K562 (cell line): ENCODE data around the gene WDR27. TPM values are rescaled to one million over a fixed set of nuclear protein-coding genes. Genes with fewer than 3 reads are reported as not detected.

Experiments
- CBX5 ChIP-seq: IDR thresholded peaks from 2 replicates; pipeline ENCODE4 v1.6.1; 2014; ENCODE audit warnings: low read depth, borderline replicate concordance
- EP400 ChIP-seq: fragments of 450-650 bp; IDR thresholded peaks from 2 replicates; pipeline ENCODE4 v1.6.1; 2017; ENCODE audit warnings: antibody characterized with exemption, mild to moderate bottlenecking, moderate library complexity
- HEY1 ChIP-seq: fragments of 250-450 bp; sonication (Bioruptor Pico); IDR thresholded peaks from 2 replicates; pipeline ENCODE4 v1.5.0; 2020; ENCODE audit warnings: mild to moderate bottlenecking, moderate library complexity, borderline replicate concordance
- IRF2 ChIP-seq: sonication (generic); formaldehyde crosslinking; IDR thresholded peaks from 2 replicates; pipeline ENCODE4 v1.8.1; 2022; ENCODE audit warnings: mild to moderate bottlenecking, missing genetic modification reagents
- PML ChIP-seq: IDR thresholded peaks from 2 replicates; pipeline ENCODE4 v1.6.1; 2012; ENCODE audit warnings: low read length, inconsistent platforms
- SMAD2 ChIP-seq: fragments of 150-350 bp; IDR thresholded peaks from 2 replicates; pipeline ENCODE4 v1.6.1; 2014; ENCODE audit warnings: low read depth, mild to moderate bottlenecking, low read length
- SUPT5H ChIP-seq: fragments of 450-650 bp; IDR thresholded peaks from 2 replicates; pipeline ENCODE4 v1.6.1; 2016
- TAF7 ChIP-seq: fragments of 450-650 bp; IDR thresholded peaks from 2 replicates; pipeline ENCODE4 v1.6.1; 2016; ENCODE audit warnings: missing genetic modification characterization, missing compliant biosample characterization
- TOE1 ChIP-seq, 2 experiments: fragments of 450-650 bp in 1 of 2; sonication (generic) in 1 of 2; formaldehyde crosslinking in 1 of 2; IDR thresholded peaks; 2 replicates each; pipeline versions ENCODE4 v1.7.1 to v1.8.0; 2016 to 2022; ENCODE audit warnings: borderline replicate concordance in 2 of 2, mild to moderate bottlenecking in 2 of 2, antibody characterized with exemption in 1 of 2, inconsistent platforms in 1 of 2, low read depth in 1 of 2, missing genetic modification reagents in 1 of 2, moderate library complexity in 1 of 2
- ZC3H8 ChIP-seq: fragments of 450-650 bp; IDR thresholded peaks from 2 replicates; pipeline ENCODE4 v1.6.1; 2017
- ZNF197 ChIP-seq: fragments of 200-800 bp; sonication (Bioruptor generic); IDR thresholded peaks from 2 replicates; pipeline ENCODE4 v1.6.1; 2016; ENCODE audit warnings: low read depth, missing genetic modification characterization, missing compliant biosample characterization
- ZNF589 ChIP-seq: fragments of 200-800 bp; sonication (Bioruptor generic); IDR thresholded peaks from 2 replicates; pipeline ENCODE4 v1.6.1; 2016; ENCODE audit warnings: low read depth, missing genetic modification characterization, missing compliant biosample characterization
- polyA plus RNA-seq, 8 experiments: library from polyadenylated mRNA; depleted of rRNA in 4 of 8; stranded (reverse) in 5 of 8; unstranded in 3 of 8; fragments of >200 nt; fragmentation: Nextera tagmentation in 2 of 8; fragmentation: Illumina TruSeq in 1 of 8; extraction: Ambion mirVana in 2 of 8; extraction: Trizol in 1 of 8; gene quantifications; 2 replicates each; pipeline versions ENCODE4 v1.2.1 to v1.2.3, GENCODE V29; 2011 to 2014; ENCODE audit warnings: inconsistent platforms in 1 of 8, missing spikeins in 1 of 8
- total RNA-seq, 7 experiments: library from RNA; depleted of rRNA in 6 of 7; stranded (reverse); fragments of >200 nt in 6 of 7; fragmentation: Illumina TruSeq in 2 of 7; extraction: Trizol in 2 of 7; gene quantifications; 2 replicates each; pipeline versions ENCODE4 v1.2.1 to v1.2.3, GENCODE V29; 2011 to 2021; ENCODE audit warnings: low replicate concordance in 1 of 7
- TF ChIP-seq, protein P1 (sequence below): fragments of 200-600 bp; sonication (generic); IDR thresholded peaks from one replicate; pipeline ENCODE4 v1.6.1; 2012; ENCODE audit warnings: mild to moderate bottlenecking, low read depth, low read length, inconsistent platforms
- TF ChIP-seq, protein P2 (sequence below): fragments of 250-450 bp; sonication (Bioruptor Pico); IDR thresholded peaks from 2 replicates; pipeline ENCODE4 v1.9.0; 2021; ENCODE audit warnings: mild to moderate bottlenecking
- TF ChIP-seq, protein P3 (sequence below): fragments of 200-400 bp; formaldehyde crosslinking; IDR thresholded peaks from 2 replicates; pipeline ENCODE4 v1.6.1; 2017; ENCODE audit warnings: mild to moderate bottlenecking, low read depth, low read length, moderate library complexity

WDR27 gene
- total and polyA plus RNA-seq, 9 of the 15 experiments (the other 6 are each of a cell fraction or from before 2014, with no cell fraction given): 4.3 to 77.2 (median 22.7) TPM

DNA sequence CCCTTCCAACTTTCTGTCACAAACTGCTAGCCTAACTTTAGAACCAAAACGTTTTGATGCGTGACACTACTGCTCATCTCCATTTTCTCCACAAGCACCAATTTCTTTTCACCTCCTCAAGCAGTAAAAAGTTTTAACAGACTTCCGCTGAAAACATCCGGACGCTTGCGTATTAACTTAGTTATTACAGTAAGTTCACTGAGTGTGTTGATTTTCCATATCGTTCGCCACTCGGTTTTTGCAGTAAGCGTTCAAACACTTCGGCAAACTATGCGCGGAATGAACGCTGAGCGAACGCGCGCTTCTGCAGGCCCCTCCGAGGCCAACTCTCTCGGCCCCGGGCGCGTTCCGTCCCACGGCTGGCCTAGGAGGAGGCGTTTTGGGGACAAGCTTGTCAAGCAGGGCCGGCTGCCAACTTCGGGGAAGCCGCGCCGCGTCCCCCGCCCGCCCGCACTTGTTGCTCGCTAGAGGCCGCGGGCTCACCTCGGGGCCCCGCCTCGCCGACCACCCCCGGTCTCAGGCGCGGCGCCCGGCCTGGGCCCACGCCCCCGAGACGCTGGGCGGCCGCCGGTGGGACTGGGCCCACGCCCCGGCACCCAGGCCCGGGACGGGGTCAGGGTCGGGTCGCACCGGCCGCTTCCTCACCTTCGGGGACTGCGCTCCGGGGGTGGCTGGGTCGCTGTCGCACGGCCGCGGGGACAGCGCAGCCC is 21.5 kb upstream of the WDR27 start (continued):
- TF ChIP-seq ZNF197 (CRISPR knock-in tag) (no peak), PML (no peak), IRF2 (CRISPR knock-in tag) (no peak), TAF7 (tag) (no peak), ZC3H8 (no peak), SUPT5H (no peak), HEY1 (CRISPR knock-in tag) (no peak), CBX5 (no peak), ZNF589 (CRISPR knock-in tag) (no peak), SMAD2 (no peak), EP400 (no peak), TOE1 (IDR thresholded peaks at IDR 0.05; ENCODE audit: borderline replicate concordance) (no peak), TOE1 (CRISPR knock-in tag; IDR thresholded peaks at IDR 0.05; ENCODE audit: borderline replicate concordance, low read depth) (no peak)
- TF ChIP-seq, protein P1, sequence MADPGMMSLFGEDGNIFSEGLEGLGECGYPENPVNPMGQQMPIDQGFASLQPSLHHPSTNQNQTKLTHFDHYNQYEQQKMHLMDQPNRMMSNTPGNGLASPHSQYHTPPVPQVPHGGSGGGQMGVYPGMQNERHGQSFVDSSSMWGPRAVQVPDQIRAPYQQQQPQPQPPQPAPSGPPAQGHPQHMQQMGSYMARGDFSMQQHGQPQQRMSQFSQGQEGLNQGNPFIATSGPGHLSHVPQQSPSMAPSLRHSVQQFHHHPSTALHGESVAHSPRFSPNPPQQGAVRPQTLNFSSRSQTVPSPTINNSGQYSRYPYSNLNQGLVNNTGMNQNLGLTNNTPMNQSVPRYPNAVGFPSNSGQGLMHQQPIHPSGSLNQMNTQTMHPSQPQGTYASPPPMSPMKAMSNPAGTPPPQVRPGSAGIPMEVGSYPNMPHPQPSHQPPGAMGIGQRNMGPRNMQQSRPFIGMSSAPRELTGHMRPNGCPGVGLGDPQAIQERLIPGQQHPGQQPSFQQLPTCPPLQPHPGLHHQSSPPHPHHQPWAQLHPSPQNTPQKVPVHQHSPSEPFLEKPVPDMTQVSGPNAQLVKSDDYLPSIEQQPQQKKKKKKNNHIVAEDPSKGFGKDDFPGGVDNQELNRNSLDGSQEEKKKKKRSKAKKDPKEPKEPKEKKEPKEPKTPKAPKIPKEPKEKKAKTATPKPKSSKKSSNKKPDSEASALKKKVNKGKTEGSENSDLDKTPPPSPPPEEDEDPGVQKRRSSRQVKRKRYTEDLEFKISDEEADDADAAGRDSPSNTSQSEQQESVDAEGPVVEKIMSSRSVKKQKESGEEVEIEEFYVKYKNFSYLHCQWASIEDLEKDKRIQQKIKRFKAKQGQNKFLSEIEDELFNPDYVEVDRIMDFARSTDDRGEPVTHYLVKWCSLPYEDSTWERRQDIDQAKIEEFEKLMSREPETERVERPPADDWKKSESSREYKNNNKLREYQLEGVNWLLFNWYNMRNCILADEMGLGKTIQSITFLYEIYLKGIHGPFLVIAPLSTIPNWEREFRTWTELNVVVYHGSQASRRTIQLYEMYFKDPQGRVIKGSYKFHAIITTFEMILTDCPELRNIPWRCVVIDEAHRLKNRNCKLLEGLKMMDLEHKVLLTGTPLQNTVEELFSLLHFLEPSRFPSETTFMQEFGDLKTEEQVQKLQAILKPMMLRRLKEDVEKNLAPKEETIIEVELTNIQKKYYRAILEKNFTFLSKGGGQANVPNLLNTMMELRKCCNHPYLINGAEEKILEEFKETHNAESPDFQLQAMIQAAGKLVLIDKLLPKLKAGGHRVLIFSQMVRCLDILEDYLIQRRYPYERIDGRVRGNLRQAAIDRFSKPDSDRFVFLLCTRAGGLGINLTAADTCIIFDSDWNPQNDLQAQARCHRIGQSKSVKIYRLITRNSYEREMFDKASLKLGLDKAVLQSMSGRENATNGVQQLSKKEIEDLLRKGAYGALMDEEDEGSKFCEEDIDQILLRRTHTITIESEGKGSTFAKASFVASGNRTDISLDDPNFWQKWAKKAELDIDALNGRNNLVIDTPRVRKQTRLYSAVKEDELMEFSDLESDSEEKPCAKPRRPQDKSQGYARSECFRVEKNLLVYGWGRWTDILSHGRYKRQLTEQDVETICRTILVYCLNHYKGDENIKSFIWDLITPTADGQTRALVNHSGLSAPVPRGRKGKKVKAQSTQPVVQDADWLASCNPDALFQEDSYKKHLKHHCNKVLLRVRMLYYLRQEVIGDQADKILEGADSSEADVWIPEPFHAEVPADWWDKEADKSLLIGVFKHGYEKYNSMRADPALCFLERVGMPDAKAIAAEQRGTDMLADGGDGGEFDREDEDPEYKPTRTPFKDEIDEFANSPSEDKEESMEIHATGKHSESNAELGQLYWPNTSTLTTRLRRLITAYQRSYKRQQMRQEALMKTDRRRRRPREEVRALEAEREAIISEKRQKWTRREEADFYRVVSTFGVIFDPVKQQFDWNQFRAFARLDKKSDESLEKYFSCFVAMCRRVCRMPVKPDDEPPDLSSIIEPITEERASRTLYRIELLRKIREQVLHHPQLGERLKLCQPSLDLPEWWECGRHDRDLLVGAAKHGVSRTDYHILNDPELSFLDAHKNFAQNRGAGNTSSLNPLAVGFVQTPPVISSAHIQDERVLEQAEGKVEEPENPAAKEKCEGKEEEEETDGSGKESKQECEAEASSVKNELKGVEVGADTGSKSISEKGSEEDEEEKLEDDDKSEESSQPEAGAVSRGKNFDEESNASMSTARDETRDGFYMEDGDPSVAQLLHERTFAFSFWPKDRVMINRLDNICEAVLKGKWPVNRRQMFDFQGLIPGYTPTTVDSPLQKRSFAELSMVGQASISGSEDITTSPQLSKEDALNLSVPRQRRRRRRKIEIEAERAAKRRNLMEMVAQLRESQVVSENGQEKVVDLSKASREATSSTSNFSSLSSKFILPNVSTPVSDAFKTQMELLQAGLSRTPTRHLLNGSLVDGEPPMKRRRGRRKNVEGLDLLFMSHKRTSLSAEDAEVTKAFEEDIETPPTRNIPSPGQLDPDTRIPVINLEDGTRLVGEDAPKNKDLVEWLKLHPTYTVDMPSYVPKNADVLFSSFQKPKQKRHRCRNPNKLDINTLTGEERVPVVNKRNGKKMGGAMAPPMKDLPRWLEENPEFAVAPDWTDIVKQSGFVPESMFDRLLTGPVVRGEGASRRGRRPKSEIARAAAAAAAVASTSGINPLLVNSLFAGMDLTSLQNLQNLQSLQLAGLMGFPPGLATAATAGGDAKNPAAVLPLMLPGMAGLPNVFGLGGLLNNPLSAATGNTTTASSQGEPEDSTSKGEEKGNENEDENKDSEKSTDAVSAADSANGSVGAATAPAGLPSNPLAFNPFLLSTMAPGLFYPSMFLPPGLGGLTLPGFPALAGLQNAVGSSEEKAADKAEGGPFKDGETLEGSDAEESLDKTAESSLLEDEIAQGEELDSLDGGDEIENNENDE: peak; percentile 0
- TF ChIP-seq, protein P2, sequence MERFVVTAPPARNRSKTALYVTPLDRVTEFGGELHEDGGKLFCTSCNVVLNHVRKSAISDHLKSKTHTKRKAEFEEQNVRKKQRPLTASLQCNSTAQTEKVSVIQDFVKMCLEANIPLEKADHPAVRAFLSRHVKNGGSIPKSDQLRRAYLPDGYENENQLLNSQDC (CRISPR knock-in tag): no peak
- TF ChIP-seq, protein P3, sequence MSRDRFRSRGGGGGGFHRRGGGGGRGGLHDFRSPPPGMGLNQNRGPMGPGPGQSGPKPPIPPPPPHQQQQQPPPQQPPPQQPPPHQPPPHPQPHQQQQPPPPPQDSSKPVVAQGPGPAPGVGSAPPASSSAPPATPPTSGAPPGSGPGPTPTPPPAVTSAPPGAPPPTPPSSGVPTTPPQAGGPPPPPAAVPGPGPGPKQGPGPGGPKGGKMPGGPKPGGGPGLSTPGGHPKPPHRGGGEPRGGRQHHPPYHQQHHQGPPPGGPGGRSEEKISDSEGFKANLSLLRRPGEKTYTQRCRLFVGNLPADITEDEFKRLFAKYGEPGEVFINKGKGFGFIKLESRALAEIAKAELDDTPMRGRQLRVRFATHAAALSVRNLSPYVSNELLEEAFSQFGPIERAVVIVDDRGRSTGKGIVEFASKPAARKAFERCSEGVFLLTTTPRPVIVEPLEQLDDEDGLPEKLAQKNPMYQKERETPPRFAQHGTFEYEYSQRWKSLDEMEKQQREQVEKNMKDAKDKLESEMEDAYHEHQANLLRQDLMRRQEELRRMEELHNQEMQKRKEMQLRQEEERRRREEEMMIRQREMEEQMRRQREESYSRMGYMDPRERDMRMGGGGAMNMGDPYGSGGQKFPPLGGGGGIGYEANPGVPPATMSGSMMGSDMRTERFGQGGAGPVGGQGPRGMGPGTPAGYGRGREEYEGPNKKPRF: no peak
